Activated T-cell treated with anti-CD3 and anti-CD28 coated beads, Interleukin-2, amount 50 U/mL, for 1 hour (primary cell): ENCODE results near the gene PTPRQ.

Experiments
- DNase-seq: peaks from one replicate; pipeline ENCODE4 v3.0.0-alpha.2; 2020

Gene PTPRQ

GRCh38 chr12:80707830-80708258 lies 263.8 kb downstream of the PTPRQ start:
- DNase-seq = no peak

DNA sequence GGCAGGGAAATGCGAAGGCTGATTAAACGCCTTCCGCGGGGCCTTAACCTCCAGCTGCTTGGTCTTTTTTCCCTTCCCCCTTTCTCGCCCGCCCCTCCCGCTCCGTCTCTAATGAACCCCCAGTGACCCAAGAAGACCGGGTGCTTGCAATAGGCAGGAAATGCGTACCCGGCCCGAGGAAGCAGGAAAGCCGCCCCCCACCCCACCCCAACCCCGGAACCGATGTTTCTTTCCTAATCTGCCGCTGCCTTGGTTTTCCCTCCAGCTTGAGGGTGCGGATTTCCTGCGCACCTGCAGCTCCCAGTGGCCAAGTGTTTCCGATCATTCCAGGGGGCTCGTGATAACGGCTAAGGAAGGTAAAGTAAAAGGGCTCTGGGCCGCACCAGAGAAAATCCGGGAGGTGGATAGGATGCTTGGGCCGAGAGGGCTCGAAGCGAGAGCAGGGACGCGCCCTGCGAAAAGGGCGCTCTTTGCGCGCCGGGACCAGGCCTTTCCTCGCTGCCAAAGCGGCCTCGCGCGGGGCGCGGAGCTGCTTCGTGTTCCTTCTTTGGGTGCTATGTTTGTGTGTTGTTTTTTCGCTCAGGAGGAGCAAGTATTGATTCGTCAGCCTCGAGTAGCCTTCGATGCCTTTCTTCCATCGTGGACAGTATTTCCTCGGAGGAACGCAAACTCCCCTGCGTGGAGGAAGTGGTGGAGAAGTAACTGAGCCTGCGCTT lies 264.4 kb downstream of the PTPRQ start:
- no peak for DNase-seq

GRCh38 chr12:80708975-80709328 lies 264.9 kb downstream of the PTPRQ start:
- no peak for DNase-seq

- DNase-seq = no peak
Observed at GRCh38 chr12:80709811-80710726, 266.0 kb downstream of the PTPRQ start.

DNA sequence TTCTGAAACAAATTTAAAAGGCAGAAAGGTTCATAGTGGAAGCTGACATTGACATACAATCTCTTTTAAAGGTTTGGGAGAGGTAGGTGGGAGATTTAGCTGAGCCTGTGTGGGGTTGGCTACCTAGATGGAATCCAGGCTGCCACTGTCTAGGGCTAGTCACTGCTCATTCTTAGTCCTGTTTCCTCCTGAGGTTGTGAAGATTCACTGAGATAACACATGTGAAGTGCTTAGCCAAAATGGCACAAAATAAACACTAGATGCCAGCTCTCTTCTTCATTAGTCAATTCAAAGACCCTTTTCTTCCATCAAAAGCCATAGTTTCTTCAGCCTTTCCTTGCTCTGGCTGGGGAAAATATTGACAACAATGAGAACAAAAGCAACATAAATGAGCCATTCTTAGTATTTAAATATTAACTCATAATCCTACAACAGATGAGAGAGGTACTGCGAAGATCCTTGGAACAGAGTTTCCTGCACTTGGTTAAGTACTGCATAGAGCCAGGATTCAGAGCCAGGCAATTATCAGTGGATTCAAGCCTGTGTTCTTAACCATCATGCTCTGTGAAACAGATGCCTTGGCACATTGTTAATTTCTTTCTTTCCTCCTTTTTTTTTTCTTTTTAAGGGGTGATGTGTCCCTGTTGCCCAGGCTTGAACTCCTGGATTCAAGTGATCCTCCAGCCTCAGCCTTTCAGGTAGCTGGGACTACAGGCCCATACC lies 266.9 kb downstream of the PTPRQ start:
- DNase-seq = no peak

- DNase-seq = no peak
Observed at GRCh38 chr12:80711866-80712265, 267.8 kb downstream of the PTPRQ start.

- no peak for DNase-seq
Observed at GRCh38 chr12:80712866-80713265, 268.8 kb downstream of the PTPRQ start.

- DNase-seq = no peak
Observed at GRCh38 chr12:80713419-80713818, 269.4 kb downstream of the PTPRQ start.

GRCh38 chr12:80714055-80714454 lies 270.0 kb downstream of the PTPRQ start:
- DNase-seq = no peak

DNA sequence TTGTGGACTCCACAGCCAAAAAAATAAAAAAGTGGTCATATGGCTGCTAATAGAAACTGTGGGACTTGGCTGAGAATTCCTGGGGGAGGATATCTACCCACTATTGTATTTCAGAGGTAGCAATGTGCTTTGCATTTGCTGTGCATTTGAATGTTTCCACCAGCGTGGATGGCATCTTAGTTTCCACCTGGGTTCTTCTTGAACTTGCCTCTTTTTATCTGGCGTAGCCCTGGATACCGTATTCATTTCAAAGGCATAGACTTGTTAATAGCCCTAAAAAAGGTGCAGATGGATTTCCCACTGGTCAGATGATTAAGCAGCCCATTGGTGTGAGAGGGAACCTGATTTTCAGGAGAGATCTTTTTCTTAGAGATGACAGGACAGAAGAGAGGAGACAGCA lies 270.8 kb downstream of the PTPRQ start:
- DNase-seq = no peak

- no peak for DNase-seq
Observed at GRCh38 chr12:80715713-80716249, 271.7 kb downstream of the PTPRQ start.

- DNase-seq = no peak
Observed at GRCh38 chr12:80716696-80717469, 272.8 kb downstream of the PTPRQ start, which contains the start of gene MYF5. Gene MYF5, plus strand, starts transcription at chr12:80716912. Its CDS starts 152 bp downstream, at chr12:80717064.

GRCh38 chr12:80717856-80718255 lies 273.8 kb downstream of the PTPRQ start:
- DNase-seq = no peak

GRCh38 chr12:80720516-80720915 lies 276.5 kb downstream of the PTPRQ start:
- DNase-seq = no peak

GRCh38 chr12:80721326-80721725 lies 277.3 kb downstream of the PTPRQ start:
- DNase-seq = no peak
